Left cardiac atrium (tissue), 4 donors: ENCODE data around the gene PHACTR1. TPM values are rescaled to one million over a fixed set of nuclear protein-coding genes. Genes with fewer than 3 reads are reported as not detected.

Source experiments
- ATAC-seq, 2 donors: fragments of 200-7000 bp; cut with Tn5 transposase; one replicate each; pipeline ENCODE4 v1.9.1; 2020; ENCODE audit warnings: mild to moderate bottlenecking in 2 of 2, moderate library complexity in 2 of 2
- DNase-seq: peaks from one replicate; pipeline ENCODE4 v3.0.0-alpha.2; 2020
- intact Hi-C, 2 donors: fragments of 100-400 bp; cut with DNase I; formaldehyde crosslinking; loops; one replicate each; pipeline versions ENCODE4 v1.14.1 to v1.15.1; 2022 to 2023
- total RNA-seq, 2 donors: library from RNA; stranded (reverse); fragmentation: NEBNext Ultra II Directional; extraction: Animal tissue kit (Norgen Biotek cat#: 25700); gene quantifications; one replicate each; pipeline ENCODE4 v1.2.1, GENCODE V29; 2021
- donor health status: DM: no; HTN: yes; CAD: no.
- donor health status: DM: no; HTN: yes; CAD: no; lungs with severe emphysema.
- donor health status: DM: yes; HTN: yes; CAD: no.
- donor health status: Dilated cardiomyopathy.

The PHACTR1 gene
- total RNA-seq, 2 donors from 2014 or later, result 12.2 to 16.0 TPM

GRCh38 chr6:13273202-13273930 is 556.8 kb downstream of the PHACTR1 start:
- intact Hi-C loops, result no loop called here
- peak in 1 of 2 donors; percentile 8 for ATAC-seq

GRCh38 chr6:13273931-13274706 is 557.6 kb downstream of the PHACTR1 start:
- no peak for ATAC-seq
- DNase-seq, result peak; percentile 35
- intact Hi-C loops, result no loop called here

More at GRCh38 chr6:13273202-13273930, 556.8 kb downstream of the PHACTR1 start:
- no peak for DNase-seq

GRCh38 chr6:13274707-13275434 is 558.3 kb downstream of the PHACTR1 start:
- ATAC-seq, result no peak
- intact Hi-C loops, result no loop called here
- no peak for DNase-seq

GRCh38 chr6:13275435-13275989 is 558.9 kb downstream of the PHACTR1 start:
- intact Hi-C loops, result no loop called here
- no peak for ATAC-seq
- no peak for DNase-seq

DNA sequence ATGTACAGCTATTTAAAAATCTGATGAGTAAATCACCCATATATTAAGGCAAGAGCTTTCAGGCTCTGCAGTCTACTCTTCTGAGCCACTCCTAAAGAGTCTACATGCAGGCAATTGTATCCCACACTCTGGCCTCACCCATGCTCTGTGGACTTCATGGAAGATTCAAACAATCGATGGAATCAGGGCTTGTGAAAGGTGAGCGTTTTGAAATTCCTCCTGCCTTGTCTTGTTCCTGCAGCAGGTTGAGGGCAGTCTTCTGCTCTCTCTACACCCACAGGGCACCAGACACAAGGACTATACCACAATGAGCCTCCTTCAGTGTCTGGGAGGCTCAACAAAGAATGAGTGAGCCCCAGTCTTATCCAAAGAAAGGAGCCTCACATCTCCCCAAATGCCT is 560.7 kb downstream of the PHACTR1 start:
- DNase-seq (no peak), ATAC-seq (no peak)
- intact Hi-C loops, result no loop called here

DNA sequence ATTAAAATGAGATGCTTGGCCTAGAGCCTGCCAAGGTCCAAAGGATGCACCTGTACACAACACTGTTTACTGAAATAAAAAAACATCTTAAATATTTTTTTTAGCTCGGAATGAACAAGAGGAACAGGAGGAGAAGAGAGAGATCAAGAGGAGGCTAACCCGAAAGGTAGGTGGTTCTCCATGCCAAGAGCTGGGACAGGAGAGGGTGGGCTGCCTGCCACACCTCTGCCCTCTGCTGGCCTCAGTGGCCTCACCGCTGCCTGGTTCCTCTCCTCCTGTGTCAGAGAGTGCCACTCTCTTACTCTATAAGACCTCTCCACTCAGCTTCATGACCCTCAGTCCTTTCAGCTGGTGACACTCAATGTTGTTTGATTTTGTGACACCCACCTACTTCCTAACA is 561.6 kb downstream of the PHACTR1 start:
- DNase-seq, result no peak
- intact Hi-C loops, result no loop called here
- ATAC-seq, result no peak

GRCh38 chr6:13278991-13279390 is 562.4 kb downstream of the PHACTR1 start:
- DNase-seq, result no peak
- ATAC-seq, result no peak
- intact Hi-C loops, result no loop called here

DNA sequence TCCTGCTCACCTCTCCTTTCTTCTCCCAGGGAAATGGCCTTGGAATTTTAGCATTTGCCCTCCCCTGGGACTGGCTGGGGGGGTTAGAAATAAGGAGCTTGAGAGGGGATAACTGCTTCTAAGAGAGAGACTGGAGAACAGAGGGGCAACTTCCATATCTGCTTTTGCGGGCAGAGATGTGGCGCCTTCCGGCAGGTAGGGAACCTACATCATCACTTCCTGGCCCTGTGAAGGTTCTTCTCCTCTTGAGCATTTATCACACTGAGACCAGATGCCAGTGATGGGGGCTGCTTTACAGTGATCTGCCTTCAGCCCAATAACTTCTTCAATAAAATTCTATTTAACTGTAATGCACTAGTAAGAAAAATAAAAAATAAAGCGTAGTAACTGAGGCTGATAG is 563.7 kb downstream of the PHACTR1 start:
- intact Hi-C loops, result no loop called here

GRCh38 chr6:13281686-13282085 is 565.1 kb downstream of the PHACTR1 start:
- DNase-seq (no peak), ATAC-seq (peak in 1 of 2 donors; percentile 45)
- intact Hi-C loops, result no loop called here

More for the DNA sequence above, 563.7 kb downstream of the PHACTR1 start:
- DNase-seq, result no peak
- ATAC-seq, result no peak

DNA sequence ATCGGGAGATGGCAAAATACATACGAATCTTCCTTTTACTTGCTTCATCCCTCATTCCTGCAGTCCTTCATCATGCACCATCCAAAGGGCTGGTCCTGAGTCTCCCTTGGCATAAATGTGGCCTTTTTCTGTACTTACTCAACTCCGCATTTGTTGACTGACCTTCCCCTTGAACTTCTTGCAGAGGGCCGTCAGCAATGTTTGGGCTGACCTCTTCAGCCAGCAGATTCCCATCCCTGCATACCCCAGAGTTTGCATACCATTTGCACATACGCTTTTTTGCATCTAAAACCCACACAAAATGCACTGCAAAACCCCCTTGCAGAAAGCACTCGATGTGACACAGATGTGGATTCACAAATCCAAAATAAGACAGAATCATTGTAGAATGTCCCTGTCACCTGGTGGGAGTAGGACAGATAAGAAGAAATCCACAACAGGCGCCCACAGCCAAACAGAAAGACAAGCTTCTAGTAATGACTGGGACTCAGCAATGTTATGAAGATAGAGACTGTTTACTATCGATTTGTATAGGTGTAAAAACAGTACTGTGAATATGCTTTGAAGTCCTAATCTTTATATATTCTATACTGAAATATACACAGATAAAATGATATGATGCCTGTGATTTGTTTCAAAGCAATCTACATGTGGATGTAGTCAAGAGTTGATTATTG is 566.0 kb downstream of the PHACTR1 start:
- DNase-seq, result no peak
- no peak for ATAC-seq
- intact Hi-C loops, result no loop called here

DNA sequence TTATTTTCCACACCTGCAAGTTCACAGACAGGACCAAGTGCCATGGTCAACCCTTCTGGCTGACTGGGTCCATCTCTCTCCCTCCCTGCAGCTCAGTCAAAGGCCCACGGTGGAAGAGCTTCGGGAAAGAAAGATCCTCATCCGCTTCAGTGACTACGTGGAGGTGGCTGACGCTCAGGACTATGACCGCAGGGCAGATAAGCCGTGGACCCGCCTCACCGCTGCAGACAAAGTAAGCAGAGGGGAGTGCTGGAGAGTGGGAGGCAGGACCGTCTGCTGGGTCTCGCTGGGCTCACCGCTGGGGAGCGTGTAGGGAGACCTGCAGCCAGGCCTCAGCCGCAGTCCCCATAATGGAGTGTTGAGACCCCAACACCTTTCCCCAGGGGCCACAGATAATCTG is 566.8 kb downstream of the PHACTR1 start:
- ATAC-seq, result no peak
- DNase-seq, result no peak
- intact Hi-C loops, result no loop called here

DNA sequence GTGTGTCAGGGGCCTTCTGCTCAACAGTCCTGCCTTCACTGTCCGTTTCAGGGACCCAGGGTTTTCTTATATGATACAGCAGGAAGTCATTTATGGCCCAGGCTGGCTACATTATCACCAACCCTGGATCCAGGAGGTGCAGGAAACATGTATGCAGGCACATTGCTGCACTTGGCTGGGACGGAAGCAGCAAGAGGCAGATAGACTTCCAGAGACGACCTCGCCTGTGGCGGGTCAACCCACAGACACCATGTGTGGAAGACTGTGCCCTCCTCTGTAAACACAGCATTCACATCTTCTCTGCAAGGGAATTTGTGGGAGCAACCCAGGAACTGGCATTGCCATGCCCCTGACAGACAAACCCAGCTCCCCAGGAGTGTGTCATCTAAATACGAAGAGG is 568.1 kb downstream of the PHACTR1 start:
- no peak for ATAC-seq
- DNase-seq, result no peak
- intact Hi-C loops, result no loop called here

DNA sequence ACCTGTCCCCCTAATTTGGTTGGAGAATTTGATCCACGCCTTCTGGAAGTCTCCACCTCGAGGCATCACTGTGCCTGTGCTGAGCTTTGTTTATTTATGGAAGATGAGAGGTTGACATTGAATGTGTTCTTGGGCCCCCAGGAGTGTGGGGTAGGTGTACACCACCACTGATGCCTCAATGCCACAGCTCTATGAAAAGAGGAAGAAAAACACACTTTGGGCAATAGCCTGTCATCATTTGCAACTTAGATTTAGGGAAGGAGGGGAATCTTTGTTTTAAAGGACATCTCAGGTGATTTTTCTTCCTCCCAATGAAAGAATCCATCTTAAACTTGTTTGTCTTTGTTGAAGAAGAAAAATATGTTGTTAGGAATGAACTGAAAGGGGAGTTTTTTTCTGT is 569.1 kb downstream of the PHACTR1 start:
- ATAC-seq, result no peak
- DNase-seq, result no peak
- intact Hi-C loops, result no loop called here

DNA sequence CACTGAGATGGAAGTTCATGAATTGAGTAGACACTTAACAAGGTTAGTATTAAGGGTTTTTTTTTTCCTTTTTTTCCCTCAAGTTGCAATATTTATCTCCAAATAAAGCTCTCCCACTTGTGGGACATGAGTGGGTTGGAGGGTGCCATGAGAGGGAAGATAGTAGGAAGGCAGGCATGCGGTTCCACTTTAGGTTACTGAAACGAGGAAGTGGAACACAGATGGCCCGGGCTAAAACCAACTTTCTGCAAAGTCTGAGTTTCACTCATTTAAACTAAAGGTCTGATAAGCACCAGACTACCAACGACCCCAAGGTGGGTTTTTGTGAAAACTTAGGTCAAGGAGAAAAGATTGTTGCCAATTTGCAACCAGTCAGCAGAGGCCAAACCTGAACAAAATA is 569.6 kb downstream of the PHACTR1 start:
- ATAC-seq (no peak), DNase-seq (no peak)
- intact Hi-C loops, result no loop called here

DNA sequence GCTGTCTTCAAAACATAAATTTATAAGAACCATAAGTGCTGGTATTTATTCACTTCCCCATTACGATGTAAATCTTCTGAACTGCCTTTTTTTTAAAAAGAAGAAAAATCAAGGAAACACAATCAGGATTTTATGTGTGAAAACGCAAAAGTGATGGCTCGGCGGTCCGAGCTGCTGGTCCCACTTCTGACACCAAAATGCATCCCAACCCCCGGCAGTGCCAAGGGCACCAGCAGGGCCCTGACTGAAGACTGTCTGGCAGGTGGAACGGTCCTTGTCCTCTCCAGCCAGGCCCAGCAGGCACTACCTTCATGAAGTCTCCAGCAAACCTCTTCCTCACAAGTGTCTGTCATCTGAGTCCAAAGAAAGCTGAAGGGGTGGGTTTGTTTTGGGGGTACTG is 570.5 kb downstream of the PHACTR1 start:
- DNase-seq (no peak), ATAC-seq (no peak)
- intact Hi-C loops, result no loop called here

DNA sequence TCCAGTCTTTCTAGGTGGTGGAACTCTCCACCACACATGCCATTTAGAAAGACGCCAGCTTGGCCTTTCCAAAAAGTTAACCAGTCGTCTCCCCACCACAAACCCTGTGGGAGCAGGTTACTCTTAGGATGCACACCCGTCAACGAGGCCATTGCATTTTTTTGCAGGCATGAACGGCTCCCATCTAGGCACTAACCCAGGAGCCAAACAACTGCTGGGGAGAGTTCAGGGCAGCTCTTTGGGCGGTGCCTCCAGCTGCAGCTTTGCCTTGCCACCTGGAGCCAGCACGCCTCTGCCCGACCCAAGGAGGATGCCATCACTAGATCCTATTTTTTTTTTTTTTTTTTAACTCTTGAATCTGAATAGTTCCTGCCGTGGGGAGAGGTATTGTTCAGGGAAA is 571.9 kb downstream of the PHACTR1 start:
- intact Hi-C loops, result no loop called here
- ATAC-seq (no peak), DNase-seq (no peak)

DNA sequence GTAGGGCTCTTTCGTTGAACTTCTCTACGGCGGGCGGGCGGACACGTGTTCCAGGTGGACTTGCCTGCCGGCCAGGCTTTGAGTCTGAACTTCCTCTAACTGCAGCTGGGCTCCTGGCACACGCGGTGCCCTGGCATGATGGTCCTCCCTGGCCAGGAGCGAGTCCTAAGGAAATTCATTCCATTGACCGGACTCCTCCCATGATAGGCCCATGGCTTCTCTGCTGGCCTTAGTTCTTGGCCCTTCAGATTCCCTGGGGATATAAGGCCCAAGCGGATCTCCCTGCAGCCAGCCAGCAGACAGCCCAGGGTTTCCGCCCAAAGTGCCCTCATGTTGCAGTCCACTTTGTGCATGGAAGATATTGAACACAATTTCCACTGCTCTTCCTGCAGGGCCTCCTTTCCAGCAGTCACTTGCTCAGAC is 572.4 kb downstream of the PHACTR1 start:
- intact Hi-C loops, result no loop called here
- peak in 1 of 2 donors; percentile 32 for ATAC-seq
- no peak for DNase-seq

- DNase-seq (no peak), ATAC-seq (no peak)
- intact Hi-C loops, result no loop called here
Measured at GRCh38 chr6:13289789-13290318, 573.3 kb downstream of the PHACTR1 start.

- ATAC-seq, result no peak
- intact Hi-C loops, result no loop called here
- no peak for DNase-seq
Measured at GRCh38 chr6:13290335-13290734, 573.8 kb downstream of the PHACTR1 start.
